Right lobe of liver (tissue), 6 donors: ENCODE measurements around the gene ADRA1B. TPM values are rescaled to one million over a fixed set of nuclear protein-coding genes. Genes with fewer than 3 reads are reported as not detected.

ENCODE experiments used
- ATAC-seq, 4 donors: fragments of 200-7000 bp; cut with Tn5 transposase; one replicate each; pipeline ENCODE4 v1.9.1; 2020; ENCODE audit warnings: mild to moderate bottlenecking in 4 of 4, moderate library complexity in 4 of 4
- DNase-seq, 3 donors: peaks; one replicate each; pipeline ENCODE4 v3.0.0-alpha.2; 2020
- H3K27ac ChIP-seq, 3 donors: fragments of 200-600 bp; one replicate each; pipeline ENCODE4 v1.8.0; 2022
- H3K27me3 ChIP-seq, 2 donors: fragments of 200-600 bp; one replicate each; pipeline ENCODE4 v1.8.0; 2022
- H3K36me3 ChIP-seq, 4 donors: fragments of 200-600 bp; sonication (generic) in 1 of 4; one replicate each; pipeline versions ENCODE4 v1.5.1 to v1.8.0; 2017 to 2022; ENCODE audit warnings: control low read depth in 1 of 4
- H3K4me1 ChIP-seq, 4 donors: fragments of 200-600 bp; sonication (generic) in 1 of 4; one replicate each; pipeline versions ENCODE4 v1.5.1 to v1.8.0; 2017 to 2022; ENCODE audit warnings: control low read depth in 1 of 4
- H3K4me3 ChIP-seq, 3 donors: fragments of 200-600 bp; one replicate each; pipeline ENCODE4 v1.8.0; 2022
- H3K9me3 ChIP-seq, 4 donors: fragments of 200-600 bp; sonication (generic) in 1 of 4; one replicate each; pipeline versions ENCODE4 v1.5.1 to v1.8.0; 2017 to 2022; ENCODE audit warnings: control low read depth in 1 of 4
- POLR2A ChIP-seq: fragments of 450-650 bp; IDR thresholded peaks from one replicate; pipeline ENCODE4 v1.6.1; 2017; ENCODE audit warnings: antibody characterized with exemption, mild to moderate bottlenecking
- WGBS: methylation state at CpG from one replicate; pipeline ENCODE4 v1.1.6; 2018; ENCODE audit warnings: low coverage, low lambda C conversion rate; ENCODE audit not compliant: insufficient coverage; ENCODE audit errors: missing lambda C conversion rate; 5-methylcytosine and 5-hydroxymethylcytosine counted together
- intact Hi-C, 2 donors: fragments of 100-400 bp; cut with DNase I; formaldehyde crosslinking; loops; one replicate each; pipeline versions ENCODE4 v1.11.2 to v1.14.1; 2022
- long read RNA-seq: library from polyadenylated mRNA; unstranded; transcript quantifications from one replicate; pipeline ENCODE4 v2.0.0, GENCODE V29; 2019
- total RNA-seq, 6 experiments: library from RNA; depleted of rRNA in 2 of 6; stranded (reverse); fragments of >200 nt in 2 of 6; fragmentation: NEBNext Ultra II Directional in 3 of 6; extraction: Animal tissue kit (Norgen Biotek cat#: 25700) in 3 of 6; gene quantifications; one replicate each; pipeline versions ENCODE4 v1.1.0 to v1.2.4, GENCODE V29; 2016 to 2023
- TF ChIP-seq, protein P1 (sequence below), 4 donors: fragments of 200-600 bp in 3 of 4; fragments of 450-650 bp in 1 of 4; IDR thresholded peaks; one replicate each; pipeline versions ENCODE4 v1.5.1 to v1.8.0; 2016 to 2022; ENCODE audit warnings: antibody characterized with exemption in 4 of 4, mild to moderate bottlenecking in 2 of 4
- donor health status: DM: no; HTN: yes; CAD: no.
- donor health status: DM: no; HTN: no; CAD: no.
- donor health status: DM: no; HTN: no; CAD: no.
- donor health status: DM: no; HTN: yes; CAD: no.
- donor health status: DM: no; HTN: yes; CAD: no.

ADRA1B gene
- 10 to 100 TPM in 3 of 6 experiments, 1 to 10 TPM in 3; 7.8 to 17.1 (median 10.2) TPM for total RNA-seq
- long read RNA-seq = 0 reads

DNA sequence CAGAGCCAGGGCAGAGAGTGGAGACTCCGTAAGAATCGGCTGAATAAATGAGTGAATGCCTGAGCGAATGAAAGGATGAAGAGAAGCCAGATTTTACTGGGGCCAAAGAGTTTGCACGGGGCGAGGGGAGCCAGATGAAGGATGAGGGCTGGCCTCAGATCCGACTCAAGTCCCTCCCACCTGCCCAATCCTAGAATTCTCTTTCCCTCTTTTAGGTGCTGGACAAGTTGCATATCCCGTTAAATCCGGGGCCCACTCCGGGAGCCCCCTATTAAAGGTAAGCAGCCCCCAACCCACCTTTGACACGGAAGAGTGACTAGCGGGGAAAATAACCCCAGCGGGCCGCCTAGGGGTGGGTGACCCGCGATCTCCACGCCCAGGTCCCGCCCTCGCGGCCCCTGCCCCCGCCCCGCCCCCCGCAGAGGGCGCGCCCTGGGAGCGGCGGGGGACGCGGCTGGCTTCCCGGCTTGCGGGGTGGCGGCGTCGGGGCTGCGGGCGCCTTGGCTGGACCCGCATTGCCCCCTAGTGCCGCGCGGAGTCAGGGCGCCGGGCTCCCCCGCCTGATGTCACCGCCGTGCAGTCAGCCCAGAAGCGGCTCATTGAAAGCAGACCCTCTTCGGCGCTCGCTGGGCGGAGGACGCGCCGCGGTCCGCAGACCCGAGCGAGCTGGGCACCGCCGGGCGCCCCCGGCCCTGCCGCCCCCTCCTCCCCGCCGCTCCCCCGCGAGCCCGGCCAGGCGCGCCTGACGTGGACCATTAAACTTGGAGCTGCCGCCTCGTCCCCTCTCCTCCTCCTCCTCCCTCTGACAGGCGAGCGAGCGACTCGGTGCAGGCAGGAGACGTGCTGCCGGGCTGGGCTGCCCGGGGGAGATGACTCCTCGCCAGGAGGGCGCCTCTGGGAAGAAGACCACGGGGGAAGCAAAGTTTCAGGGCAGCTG lies at the start of gene ADRA1B:
Gene ADRA1B, plus strand, starts transcription at position 579 of the 937 bp plus-strand sequence. CDS start 424 bp downstream, outside the sequence.
- Histone ChIP-seq H3K4me1 (peaks cover 0 to 46% (median 20%) of the 10 kb centered on the region in 4 donors), H3K4me3 (peak within 1 kb of the TSS; percentile 38 to 59 (median 52)), H3K27ac (peak within 1 kb of the TSS; percentile 67 to 75 (median 68)), H3K9me3 (no peaks in the 10 kb centered on the region), H3K36me3 (no peaks in the 10 kb centered on the region), H3K27me3 (no peaks in the 10 kb centered on the region)
- 1% methylated on average over 17 of the region's 81 CpGs for WGBS
- ATAC-seq = peak; percentile 72 to 90 (median 81)
- intact Hi-C loops = no loop called here
- TF ChIP-seq, protein P1, sequence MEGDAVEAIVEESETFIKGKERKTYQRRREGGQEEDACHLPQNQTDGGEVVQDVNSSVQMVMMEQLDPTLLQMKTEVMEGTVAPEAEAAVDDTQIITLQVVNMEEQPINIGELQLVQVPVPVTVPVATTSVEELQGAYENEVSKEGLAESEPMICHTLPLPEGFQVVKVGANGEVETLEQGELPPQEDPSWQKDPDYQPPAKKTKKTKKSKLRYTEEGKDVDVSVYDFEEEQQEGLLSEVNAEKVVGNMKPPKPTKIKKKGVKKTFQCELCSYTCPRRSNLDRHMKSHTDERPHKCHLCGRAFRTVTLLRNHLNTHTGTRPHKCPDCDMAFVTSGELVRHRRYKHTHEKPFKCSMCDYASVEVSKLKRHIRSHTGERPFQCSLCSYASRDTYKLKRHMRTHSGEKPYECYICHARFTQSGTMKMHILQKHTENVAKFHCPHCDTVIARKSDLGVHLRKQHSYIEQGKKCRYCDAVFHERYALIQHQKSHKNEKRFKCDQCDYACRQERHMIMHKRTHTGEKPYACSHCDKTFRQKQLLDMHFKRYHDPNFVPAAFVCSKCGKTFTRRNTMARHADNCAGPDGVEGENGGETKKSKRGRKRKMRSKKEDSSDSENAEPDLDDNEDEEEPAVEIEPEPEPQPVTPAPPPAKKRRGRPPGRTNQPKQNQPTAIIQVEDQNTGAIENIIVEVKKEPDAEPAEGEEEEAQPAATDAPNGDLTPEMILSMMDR (IDR thresholded peaks at IDR 0.05) = peak; percentile 53 to 64 (median 54)
- peak; percentile 36 for TF ChIP-seq POLR2A
- peak; percentile 84 to 86 (median 85) for DNase-seq

GRCh38 chr5:159873680-159874079 lies 42.6 kb upstream of the ADRA1B start:
- DNase-seq (no peak), ATAC-seq (no peak)
- no peak overlapping the region for H3K27ac ChIP-seq
- H3K4me1 ChIP-seq = peaks cover 0 to 16% (median 5%) of the 10 kb centered on the region in 4 donors
- no peaks in the 10 kb centered on the region for H3K9me3 ChIP-seq
- 61% methylated on average over 2 of the region's 2 CpGs for WGBS
- no peaks in the 10 kb centered on the region for H3K27me3 ChIP-seq
- intact Hi-C loops = no loop called here
- TF ChIP-seq, protein P1 (IDR thresholded peaks at IDR 0.05) = no peak
- TF ChIP-seq POLR2A = no peak
- no peaks in the 10 kb centered on the region for H3K36me3 ChIP-seq
- H3K4me3 ChIP-seq = no peak overlapping the region

GRCh38 chr5:159874263-159874662 lies 42.0 kb upstream of the ADRA1B start:
- DNase-seq = no peak
- peaks cover 0 to 20% (median 7%) of the 10 kb centered on the region in 4 donors for H3K4me1 ChIP-seq
- TF ChIP-seq, protein P1 (IDR thresholded peaks at IDR 0.05) = no peak
- no peak for TF ChIP-seq POLR2A
- intact Hi-C loops = no loop called here
- H3K27ac ChIP-seq = no peak overlapping the region
- ATAC-seq = no peak
- H3K4me3 ChIP-seq = no peak overlapping the region
- H3K27me3 ChIP-seq = no peaks in the 10 kb centered on the region
- H3K9me3 ChIP-seq = no peaks in the 10 kb centered on the region
- H3K36me3 ChIP-seq = no peaks in the 10 kb centered on the region

DNA sequence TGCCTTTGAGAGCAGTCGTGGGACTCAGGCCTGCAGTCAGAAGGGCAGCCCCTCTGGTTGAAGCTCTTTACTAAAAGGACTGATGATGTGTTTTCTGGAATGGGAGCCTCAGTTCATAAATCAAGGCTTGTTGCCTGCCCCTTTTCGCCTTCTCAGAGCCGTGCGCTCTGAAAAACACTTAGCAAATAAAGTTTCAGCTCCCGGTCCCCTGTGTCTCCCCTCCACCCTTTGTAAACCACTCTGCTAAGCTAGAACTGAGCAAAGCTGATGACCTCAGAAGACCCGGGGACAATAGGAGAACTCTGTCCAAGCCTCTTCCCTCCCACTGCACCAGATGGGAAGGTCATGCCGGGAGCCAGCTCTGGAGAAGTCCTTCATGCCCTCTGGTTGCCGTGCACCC lies 39.3 kb upstream of the ADRA1B start:
- 82% methylated on average over 6 of the region's 8 CpGs for WGBS
- Histone ChIP-seq H3K27me3 (no peaks in the 10 kb centered on the region), H3K4me1 (peaks cover 0 to 20% (median 7%) of the 10 kb centered on the region in 4 donors), H3K9me3 (no peaks in the 10 kb centered on the region), H3K4me3 (no peak overlapping the region), H3K27ac (peak overlapping the region in 2 of 3 donors; percentile 50 to 80), H3K36me3 (no peaks in the 10 kb centered on the region)
- ATAC-seq (no peak), DNase-seq (no peak)
- intact Hi-C loops = no loop called here
- TF ChIP-seq POLR2A = no peak
- TF ChIP-seq, protein P1 (IDR thresholded peaks at IDR 0.05) = no peak
